AML-193 (cell line): ENCODE measurements around the gene PPP2R5E.
A peak's percentile ranks its signal among the peaks of the same experiment; 100 is the strongest.
"Not testable (repeated sequence)": the region's sequence is repeated elsewhere in the genome, so short reads cannot be mapped to it uniquely, and the experiment has no call there.

Source experiments
- DNase-seq, 2 experiments: peaks; one replicate each; lab custom pipeline; 2025; lab: John Stamatoyannopoulos, UW

PPP2R5E gene

GRCh38 chr14:63543000-63543825 is at the start of gene PPP2R5E:
Gene PPP2R5E (minus strand): TSS chr14:63543377. CDS start chr14:63539685, 3,692 bp downstream.
- peak; percentile 94 to 95 for DNase-seq

- not testable (repeated sequence) for DNase-seq
Measured at GRCh38 chr14:63583046-63583445, 39.9 kb upstream of the PPP2R5E start.

GRCh38 chr14:63581491-63581890 is 38.3 kb upstream of the PPP2R5E start:
- no peak for DNase-seq

- DNase-seq, result no peak
Measured at GRCh38 chr14:63578300-63578699, 35.1 kb upstream of the PPP2R5E start.

GRCh38 chr14:63573581-63573980 is 30.4 kb upstream of the PPP2R5E start:
- DNase-seq, result no peak

GRCh38 chr14:63565448-63565847 is 22.3 kb upstream of the PPP2R5E start:
- DNase-seq, result no peak

GRCh38 chr14:63564318-63564717 is 21.1 kb upstream of the PPP2R5E start:
- no peak for DNase-seq

GRCh38 chr14:63563370-63564026 is 20.3 kb upstream of the PPP2R5E start:
- no peak for DNase-seq

GRCh38 chr14:63562405-63562804 is 19.2 kb upstream of the PPP2R5E start:
- no peak for DNase-seq

- no peak for DNase-seq
Measured at GRCh38 chr14:63555572-63555971, 12.4 kb upstream of the PPP2R5E start.

- no peak for DNase-seq
Measured at GRCh38 chr14:63551332-63551731, 8.2 kb upstream of the PPP2R5E start.

GRCh38 chr14:63547798-63548335 is 4.7 kb upstream of the PPP2R5E start:
- no peak for DNase-seq

GRCh38 chr14:63545431-63545830 is 2.3 kb upstream of the PPP2R5E start:
- DNase-seq, result no peak

GRCh38 chr14:63544591-63545299 is 1.6 kb upstream of the PPP2R5E start:
- DNase-seq, result peak; percentile 6 to 13

GRCh38 chr14:63543826-63544406 is 739 bp upstream of the PPP2R5E start:
- DNase-seq, result peak in 1 of 2 experiments; percentile 20

- DNase-seq, result no peak
Measured at GRCh38 chr14:63542231-63542999, 762 bp downstream of the PPP2R5E start.

- no peak for DNase-seq
Measured at GRCh38 chr14:63535918-63536317, 7.3 kb downstream of the PPP2R5E start.

- no peak for DNase-seq
Measured at GRCh38 chr14:63533474-63533873, 9.7 kb downstream of the PPP2R5E start.

- DNase-seq, result no peak
Measured at GRCh38 chr14:63524537-63525155, 18.5 kb downstream of the PPP2R5E start.

GRCh38 chr14:63523735-63524426 is 19.3 kb downstream of the PPP2R5E start:
- no peak for DNase-seq
